Trophoblast cell (in vitro differentiated cells and primary cell): ENCODE data around the gene PTPRN2.

Experiments
- DNase-seq, 2 donors: peaks; one replicate each; pipeline ENCODE4 v3.0.0-alpha.2; 2016
- H2AFZ ChIP-seq: 2 replicates; pipeline ENCODE4 v1.6.1; 2013; ENCODE audit warnings: low read length, moderate library complexity, mild to moderate bottlenecking; ENCODE audit not compliant: insufficient read depth, poor library complexity
- H2AK5ac ChIP-seq: 2 replicates; pipeline ENCODE4 v1.6.1; 2013; ENCODE audit warnings: mild to moderate bottlenecking, low read length
- H2BK120ac ChIP-seq: 2 replicates; pipeline ENCODE4 v1.6.1; 2013; ENCODE audit warnings: low read length, mild to moderate bottlenecking, moderate library complexity; ENCODE audit not compliant: insufficient read depth, poor library complexity
- H2BK12ac ChIP-seq: 2 replicates; pipeline ENCODE4 v1.6.1; 2013; ENCODE audit warnings: mild to moderate bottlenecking, low read length, moderate library complexity
- H2BK5ac ChIP-seq: 2 replicates; pipeline ENCODE4 v1.6.1; 2013; ENCODE audit warnings: low read length, low read depth, moderate library complexity, mild to moderate bottlenecking; ENCODE audit not compliant: poor library complexity
- H3K14ac ChIP-seq: 2 replicates; pipeline ENCODE4 v1.6.1; 2013; ENCODE audit warnings: mild to moderate bottlenecking, low read length
- H3K18ac ChIP-seq: 2 replicates; pipeline ENCODE4 v1.6.1; 2013; ENCODE audit warnings: mild to moderate bottlenecking, low read length
- H3K23ac ChIP-seq: 2 replicates; pipeline ENCODE4 v1.6.1; 2013; ENCODE audit warnings: low read length
- H3K27ac ChIP-seq: 2 replicates; pipeline ENCODE4 v1.5.1; 2013; ENCODE audit warnings: low read depth, mild to moderate bottlenecking, inconsistent platforms, low read length, moderate library complexity
- H3K27me3 ChIP-seq: 2 replicates; pipeline ENCODE4 v1.6.1; 2013; ENCODE audit warnings: inconsistent platforms, mild to moderate bottlenecking, low read length, moderate library complexity; ENCODE audit not compliant: insufficient read depth
- H3K36me3 ChIP-seq, 2 experiments: 1 replicate in 1 of 2; 2 replicates in 1 of 2; pipeline ENCODE4 v1.6.1; 2013; ENCODE audit warnings: low read length in 2 of 2, mild to moderate bottlenecking in 2 of 2, moderate library complexity in 1 of 2; ENCODE audit not compliant: insufficient read depth in 2 of 2, control insufficient read depth in 1 of 2
- H3K4ac ChIP-seq: 2 replicates; pipeline ENCODE4 v1.6.1; 2013; ENCODE audit warnings: low read depth, mild to moderate bottlenecking, low read length, moderate library complexity
- H3K4me1 ChIP-seq, 2 experiments: 1 replicate in 1 of 2; 2 replicates in 1 of 2; pipeline ENCODE4 v1.6.1; 2013; ENCODE audit warnings: low read length in 2 of 2, mild to moderate bottlenecking in 2 of 2, moderate library complexity in 1 of 2; ENCODE audit not compliant: insufficient read depth in 2 of 2, control insufficient read depth in 1 of 2
- H3K4me2 ChIP-seq: 2 replicates; pipeline ENCODE4 v1.6.1; 2013; ENCODE audit warnings: inconsistent platforms, mild to moderate bottlenecking, low read length, moderate library complexity
- H3K4me3 ChIP-seq: 2 replicates; pipeline ENCODE4 v1.5.1; 2013; ENCODE audit warnings: mild to moderate bottlenecking, low read depth, low read length, inconsistent platforms
- H3K79me1 ChIP-seq: one replicate; pipeline ENCODE4 v1.6.1; 2013; ENCODE audit warnings: low read length
- H3K79me2 ChIP-seq: 2 replicates; pipeline ENCODE4 v1.6.1; 2013; ENCODE audit warnings: low read length, mild to moderate bottlenecking; ENCODE audit not compliant: control insufficient read depth, insufficient read depth, poor library complexity
- H3K9ac ChIP-seq: 2 replicates; pipeline ENCODE4 v1.6.1; 2013; ENCODE audit warnings: mild to moderate bottlenecking, low read length
- H3K9me3 ChIP-seq: 2 replicates; pipeline ENCODE4 v1.6.1; 2013; ENCODE audit warnings: low read depth, mild to moderate bottlenecking, control low read depth, inconsistent platforms, low read length; ENCODE audit not compliant: insufficient read depth
- H4K12ac ChIP-seq: 2 replicates; pipeline ENCODE4 v1.6.1; 2013; ENCODE audit warnings: low read depth, mild to moderate bottlenecking, low read length, moderate library complexity
- H4K8ac ChIP-seq: 2 replicates; pipeline ENCODE4 v1.6.1; 2013; ENCODE audit warnings: low read depth, mild to moderate bottlenecking, low read length, moderate library complexity
- H4K91ac ChIP-seq: one replicate; pipeline ENCODE4 v1.6.1; 2013; ENCODE audit warnings: low read depth, mild to moderate bottlenecking, low read length, moderate library complexity
- WGBS: extraction: QIAGEN DNeasy Blood & Tissue Kit; methylation state at CpG from one replicate; pipeline ENCODE4 v1.1.7; 2013; ENCODE audit warnings: missing lambda C conversion rate; ENCODE audit not compliant: insufficient read length, insufficient coverage; ENCODE audit errors: extremely low coverage; 5-methylcytosine and 5-hydroxymethylcytosine counted together

Gene PTPRN2

GRCh38 chr7:158585721-158586498, 1.7 kb downstream of the PTPRN2 start:
- Histone ChIP-seq H3K4me2 (no peak overlapping the region), H2BK5ac (no peak overlapping the region), H3K23ac (no peak overlapping the region), H4K8ac (no peak overlapping the region), H2AK5ac (no peak overlapping the region), H3K79me1 (no peaks in the 10 kb centered on the region), H3K4me3 (no peak overlapping the region), H4K12ac (no peak overlapping the region), H2BK120ac (no peak overlapping the region), H2AFZ (no peak overlapping the region), H3K9me3 (peaks cover 11% of the 10 kb centered on the region), H3K4me1 (peaks cover 0 to 2% of the 10 kb centered on the region in 2 experiments), H3K36me3 (no peaks in the 10 kb centered on the region), H2BK12ac (no peak overlapping the region), H3K27ac (no peak overlapping the region), H3K79me2 (no peaks in the 10 kb centered on the region), H3K14ac (no peak overlapping the region), H3K4ac (no peak overlapping the region), H4K91ac (no peak overlapping the region), H3K18ac (no peak overlapping the region), H3K9ac (no peak overlapping the region), H3K27me3 (peaks cover 35% of the 10 kb centered on the region)
- no peak for DNase-seq
- no CpG with 5 or more reads among the region's 17 CpGs for WGBS

GRCh38 chr7:158584407-158584806, 3.2 kb downstream of the PTPRN2 start:
- Histone ChIP-seq H4K12ac (no peak overlapping the region), H4K91ac (no peak overlapping the region), H3K4ac (no peak overlapping the region), H2BK12ac (no peak overlapping the region), H3K14ac (no peak overlapping the region), H2AFZ (no peak overlapping the region), H3K18ac (no peak overlapping the region), H3K27ac (no peak overlapping the region), H3K79me2 (no peaks in the 10 kb centered on the region), H3K4me3 (no peak overlapping the region), H3K23ac (no peak overlapping the region), H2BK5ac (no peak overlapping the region), H3K9me3 (peaks cover 16% of the 10 kb centered on the region), H3K4me2 (no peak overlapping the region), H2AK5ac (no peak overlapping the region), H3K27me3 (peaks cover 34% of the 10 kb centered on the region), H4K8ac (no peak overlapping the region), H3K36me3 (no peaks in the 10 kb centered on the region), H2BK120ac (no peak overlapping the region), H3K4me1 (peaks cover 0 to 2% of the 10 kb centered on the region in 2 experiments), H3K79me1 (no peaks in the 10 kb centered on the region), H3K9ac (no peak overlapping the region)
- no peak for DNase-seq
- WGBS, result no CpG with 5 or more reads among the region's 8 CpGs

- Histone ChIP-seq H3K9ac (no peak overlapping the region), H2AFZ (no peak overlapping the region), H3K27me3 (peaks cover 29% of the 10 kb centered on the region), H3K79me1 (no peaks in the 10 kb centered on the region), H2AK5ac (no peak overlapping the region), H3K4me2 (no peak overlapping the region), H4K91ac (no peak overlapping the region), H3K4me3 (no peak overlapping the region), H3K9me3 (peaks cover 15% of the 10 kb centered on the region), H2BK5ac (no peak overlapping the region), H2BK12ac (no peak overlapping the region), H3K18ac (no peak overlapping the region), H3K4me1 (peaks cover 0 to 2% of the 10 kb centered on the region in 2 experiments), H3K23ac (no peak overlapping the region), H3K14ac (no peak overlapping the region), H4K8ac (no peak overlapping the region), H3K79me2 (no peaks in the 10 kb centered on the region), H2BK120ac (no peak overlapping the region), H3K4ac (no peak overlapping the region), H3K36me3 (no peaks in the 10 kb centered on the region), H4K12ac (no peak overlapping the region), H3K27ac (no peak overlapping the region)
- DNase-seq, result no peak
- WGBS, result no CpG with 5 or more reads among the region's 6 CpGs
Measured at GRCh38 chr7:158583810-158584209, 3.8 kb downstream of the PTPRN2 start.

- Histone ChIP-seq H3K27me3 (peaks cover 22% of the 10 kb centered on the region), H3K79me2 (no peaks in the 10 kb centered on the region), H4K8ac (no peak overlapping the region), H2BK5ac (no peak overlapping the region), H4K91ac (no peak overlapping the region), H2AFZ (no peak overlapping the region), H3K9me3 (peaks cover 10% of the 10 kb centered on the region), H3K27ac (no peak overlapping the region), H3K4me1 (peaks cover 0 to 2% of the 10 kb centered on the region in 2 experiments), H3K18ac (no peak overlapping the region), H3K9ac (no peak overlapping the region), H3K4me3 (no peak overlapping the region), H3K23ac (no peak overlapping the region), H3K4me2 (no peak overlapping the region), H3K14ac (no peak overlapping the region), H2BK120ac (no peak overlapping the region), H2AK5ac (no peak overlapping the region), H3K36me3 (no peaks in the 10 kb centered on the region), H4K12ac (no peak overlapping the region), H2BK12ac (no peak overlapping the region), H3K4ac (no peak overlapping the region), H3K79me1 (no peaks in the 10 kb centered on the region)
- no peak for DNase-seq
- WGBS, result no CpG with 5 or more reads among the region's 5 CpGs
Measured at GRCh38 chr7:158583143-158583542, 4.5 kb downstream of the PTPRN2 start.
